Eye (tissue), 1 donor: Measurements from ENCODE around the gene TPRN.
A peak's percentile ranks its signal among the peaks of the same experiment; 100 is the strongest.
"Not testable (repeated sequence)": the region's sequence is repeated elsewhere in the genome, so short reads cannot be mapped to it uniquely, and the experiment has no call there.

Experiments
- DNase-seq: peaks from one replicate; pipeline ENCODE4 v3.0.0-alpha.2; 2015

TPRN gene

GRCh38 chr9:137200311-137201204, at the start of gene TPRN:
TSS of gene TPRN (minus strand) at chr9:137200741. CDS start at chr9:137200711, 30 bp downstream.
- DNase-seq = peak; percentile 99

- no peak for DNase-seq
These were observed 47.3 kb upstream of the TPRN start for GRCh38 chr9:137247916-137248175.

- peak; percentile 55 for DNase-seq
These were observed 46.8 kb upstream of the TPRN start for GRCh38 chr9:137247135-137247915.

GRCh38 chr9:137245450-137246421, 45.2 kb upstream of the TPRN start:
- no peak for DNase-seq

- DNase-seq = no peak
These were observed 44.2 kb upstream of the TPRN start for GRCh38 chr9:137244486-137245449.

GRCh38 chr9:137243626-137244485, 43.3 kb upstream of the TPRN start:
- no peak for DNase-seq

- not testable (repeated sequence) for DNase-seq
These were observed 42.7 kb upstream of the TPRN start for GRCh38 chr9:137243266-137243625.

- no peak for DNase-seq
These were observed 42.0 kb upstream of the TPRN start for GRCh38 chr9:137242269-137243203.

- peak; percentile 50 for DNase-seq
These were observed 41.1 kb upstream of the TPRN start for GRCh38 chr9:137241490-137242268.

GRCh38 chr9:137240841-137241489, 40.4 kb upstream of the TPRN start, which contains the start of gene TUBB4B:
TSS of gene TUBB4B (plus strand) at chr9:137241287. CDS start at chr9:137241361, 74 bp downstream.
- DNase-seq = peak; percentile 100

GRCh38 chr9:137240318-137240840, 39.8 kb upstream of the TPRN start:
- DNase-seq = no peak

- DNase-seq = not testable (repeated sequence)
These were observed 39.1 kb upstream of the TPRN start for GRCh38 chr9:137239541-137240200.

GRCh38 chr9:137237759-137238726, 37.5 kb upstream of the TPRN start:
- DNase-seq = peak; percentile 30

- no peak for DNase-seq
These were observed 36.4 kb upstream of the TPRN start for GRCh38 chr9:137236936-137237421.

GRCh38 chr9:137236238-137236935, 35.8 kb upstream of the TPRN start:
- peak; percentile 95 for DNase-seq
